Fibroblast of lung (primary cell): Measurements from ENCODE around the gene EPHB3.

Experiments used
- EZH2 ChIP-seq: IDR thresholded peaks from 2 replicates; pipeline ENCODE4 v1.5.1; 2012; ENCODE audit warnings: low read length, control low read depth, mild to moderate bottlenecking; ENCODE audit errors: missing control alignments
- TF ChIP-seq, protein P1 (sequence below), 2 donors: IDR thresholded peaks in 1 of 2; conservative IDR thresholded peaks in 1 of 2; 1 replicate in 1 of 2; 2 replicates in 1 of 2; pipeline ENCODE4 v1.5.1; 2011 to 2012; ENCODE audit warnings: low read length in 2 of 2, control low read depth in 1 of 2, inconsistent platforms in 1 of 2, low read depth in 1 of 2, mild to moderate bottlenecking in 1 of 2

DNA sequence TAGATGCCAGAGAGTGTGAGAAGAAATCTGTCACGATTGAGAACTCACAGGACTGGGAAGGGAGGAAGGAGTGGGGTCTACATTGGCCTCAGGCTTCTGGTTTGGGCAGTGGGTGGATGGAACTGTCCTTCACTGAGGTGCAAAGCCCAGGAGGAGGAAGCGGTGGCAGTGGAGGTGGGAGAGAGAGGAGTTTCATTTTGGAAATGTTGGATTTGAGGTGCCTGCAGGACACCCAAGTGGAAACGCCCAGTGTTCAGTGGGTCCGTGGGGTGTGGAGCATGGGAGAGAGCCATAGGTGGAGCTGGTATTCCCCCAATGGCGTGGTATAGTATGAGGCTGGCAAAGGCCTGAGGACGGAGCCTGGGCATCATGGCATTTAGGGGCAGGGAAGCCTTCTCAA is 9.3 kb upstream of the EPHB3 start:
- TF ChIP-seq, protein P1, sequence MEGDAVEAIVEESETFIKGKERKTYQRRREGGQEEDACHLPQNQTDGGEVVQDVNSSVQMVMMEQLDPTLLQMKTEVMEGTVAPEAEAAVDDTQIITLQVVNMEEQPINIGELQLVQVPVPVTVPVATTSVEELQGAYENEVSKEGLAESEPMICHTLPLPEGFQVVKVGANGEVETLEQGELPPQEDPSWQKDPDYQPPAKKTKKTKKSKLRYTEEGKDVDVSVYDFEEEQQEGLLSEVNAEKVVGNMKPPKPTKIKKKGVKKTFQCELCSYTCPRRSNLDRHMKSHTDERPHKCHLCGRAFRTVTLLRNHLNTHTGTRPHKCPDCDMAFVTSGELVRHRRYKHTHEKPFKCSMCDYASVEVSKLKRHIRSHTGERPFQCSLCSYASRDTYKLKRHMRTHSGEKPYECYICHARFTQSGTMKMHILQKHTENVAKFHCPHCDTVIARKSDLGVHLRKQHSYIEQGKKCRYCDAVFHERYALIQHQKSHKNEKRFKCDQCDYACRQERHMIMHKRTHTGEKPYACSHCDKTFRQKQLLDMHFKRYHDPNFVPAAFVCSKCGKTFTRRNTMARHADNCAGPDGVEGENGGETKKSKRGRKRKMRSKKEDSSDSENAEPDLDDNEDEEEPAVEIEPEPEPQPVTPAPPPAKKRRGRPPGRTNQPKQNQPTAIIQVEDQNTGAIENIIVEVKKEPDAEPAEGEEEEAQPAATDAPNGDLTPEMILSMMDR (conservative IDR thresholded peaks at IDR 0.05 in 1 of 2, IDR thresholded peaks at IDR 0.05 in 1 of 2; ENCODE audit: low read depth in 1 of 2, low read length in 2 of 2), result no peak
- no peak for TF ChIP-seq EZH2
